Fibroblast of skin of left biceps (primary cell): Measurements from ENCODE around the gene NECTIN1.

Source experiments
- DNase-seq, 2 experiments: peaks; one replicate each; pipeline ENCODE4 v3.0.0-alpha.2; 2013; ENCODE audit warnings: low read depth in 2 of 2

The NECTIN1 gene

DNA sequence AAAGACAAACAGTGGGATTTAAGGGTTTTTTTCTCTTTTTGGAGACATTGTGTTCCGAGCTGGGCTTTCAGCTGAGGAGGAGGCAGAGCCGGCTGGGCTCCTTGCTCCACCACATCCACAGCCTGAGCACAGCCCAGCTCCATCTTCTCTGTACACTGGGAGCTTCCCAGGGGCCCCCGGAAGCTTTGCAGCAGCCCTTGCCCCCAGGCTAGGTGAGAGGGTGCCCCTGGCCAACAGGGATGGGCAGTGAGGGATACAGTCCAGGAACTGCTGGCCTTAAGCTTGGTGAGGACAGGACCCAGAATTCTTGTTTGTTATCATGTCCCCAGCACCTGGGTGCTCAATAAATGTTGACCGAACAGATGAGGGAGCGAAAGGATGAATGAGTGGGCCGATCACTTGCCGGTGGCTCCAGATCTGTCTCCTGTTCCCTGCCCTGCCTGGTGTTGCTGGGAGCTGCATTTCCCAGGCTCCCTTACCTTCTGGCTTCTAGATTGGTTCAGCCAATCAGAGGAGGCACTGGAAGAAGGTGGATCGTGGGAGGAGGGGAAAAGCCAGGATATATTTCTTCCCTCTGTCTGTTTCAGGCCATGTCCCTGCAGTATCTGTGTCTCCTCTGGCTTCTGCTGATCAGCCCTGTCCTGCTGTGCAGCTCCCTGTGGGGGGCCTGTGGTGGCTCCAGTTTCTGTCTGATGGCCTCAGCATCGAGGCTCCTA is 26.5 kb upstream of the NECTIN1 start:
- DNase-seq, result no peak

DNA sequence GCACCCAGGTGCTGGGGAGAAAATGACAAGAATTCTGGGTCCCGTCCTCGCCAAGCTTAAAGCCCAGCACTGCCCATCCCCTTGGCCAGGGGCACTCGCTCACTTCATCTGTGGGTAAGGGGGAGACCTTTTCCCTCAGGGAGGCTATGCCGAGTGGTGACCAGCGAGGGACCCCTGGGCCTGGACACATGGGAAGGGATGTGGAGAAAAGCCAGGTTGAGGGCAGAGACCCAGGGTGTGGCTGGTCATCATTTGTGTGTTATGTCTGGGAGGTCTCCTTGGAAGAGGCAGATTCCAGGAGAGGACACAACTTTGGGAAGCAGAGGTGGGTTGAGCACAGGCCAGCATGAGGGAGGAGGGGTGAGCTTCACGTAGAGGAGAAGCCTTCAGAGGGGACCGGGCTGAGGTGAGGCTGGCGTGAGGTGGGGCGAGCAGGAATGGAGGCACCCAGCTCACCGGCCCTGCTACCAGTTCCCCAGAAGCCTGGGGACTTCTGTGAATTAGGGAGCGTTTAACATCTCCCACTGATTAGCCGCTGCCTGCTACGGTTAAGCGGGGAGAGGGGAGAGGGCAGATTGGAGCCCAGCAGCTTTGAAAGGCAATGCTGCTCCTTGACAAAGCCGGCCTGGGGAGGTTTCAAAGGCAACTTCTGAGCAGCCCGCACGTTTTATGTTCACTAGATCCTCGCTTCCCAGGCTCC is 25.8 kb upstream of the NECTIN1 start:
- DNase-seq, result no peak

DNA sequence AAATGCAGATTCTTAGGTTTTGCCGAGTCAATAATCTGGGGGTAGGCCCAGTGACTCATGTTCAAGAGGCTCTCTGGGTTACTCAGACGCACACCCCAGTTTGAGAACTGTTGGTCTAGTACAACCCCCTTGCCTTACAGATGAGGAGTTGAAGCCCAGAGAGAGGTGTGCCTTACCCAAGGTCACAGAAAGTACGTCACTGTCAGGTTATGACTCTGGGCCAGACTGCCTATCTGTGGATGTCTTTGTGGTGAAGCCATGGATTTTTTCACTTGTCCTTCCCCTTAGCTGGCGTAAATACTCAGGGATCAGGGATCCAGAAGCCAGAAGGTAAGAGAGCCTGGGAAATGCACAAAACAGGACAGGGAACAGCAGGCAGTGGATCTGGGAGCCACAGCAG is 25.2 kb upstream of the NECTIN1 start:
- no peak for DNase-seq

DNA sequence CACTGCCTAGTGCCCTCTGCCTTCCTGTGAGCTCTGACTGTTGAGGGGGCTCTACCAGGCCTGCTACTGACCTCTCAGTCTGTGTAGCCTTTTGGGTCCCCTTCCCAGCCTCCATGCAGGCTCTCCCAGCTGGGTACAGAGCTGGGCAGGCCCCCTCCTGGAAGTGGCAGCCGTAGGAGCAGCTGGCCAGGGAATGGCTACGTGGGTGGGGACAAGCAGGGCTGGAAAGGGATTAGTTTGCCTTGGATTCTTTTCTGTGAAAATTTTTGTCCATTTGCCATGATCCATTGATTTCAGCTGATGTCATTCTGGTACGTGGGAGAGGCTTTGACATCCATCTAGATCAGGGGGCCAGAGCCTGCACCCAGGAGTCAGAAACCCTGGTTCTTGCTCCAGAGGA is 23.9 kb upstream of the NECTIN1 start:
- DNase-seq, result no peak

DNA sequence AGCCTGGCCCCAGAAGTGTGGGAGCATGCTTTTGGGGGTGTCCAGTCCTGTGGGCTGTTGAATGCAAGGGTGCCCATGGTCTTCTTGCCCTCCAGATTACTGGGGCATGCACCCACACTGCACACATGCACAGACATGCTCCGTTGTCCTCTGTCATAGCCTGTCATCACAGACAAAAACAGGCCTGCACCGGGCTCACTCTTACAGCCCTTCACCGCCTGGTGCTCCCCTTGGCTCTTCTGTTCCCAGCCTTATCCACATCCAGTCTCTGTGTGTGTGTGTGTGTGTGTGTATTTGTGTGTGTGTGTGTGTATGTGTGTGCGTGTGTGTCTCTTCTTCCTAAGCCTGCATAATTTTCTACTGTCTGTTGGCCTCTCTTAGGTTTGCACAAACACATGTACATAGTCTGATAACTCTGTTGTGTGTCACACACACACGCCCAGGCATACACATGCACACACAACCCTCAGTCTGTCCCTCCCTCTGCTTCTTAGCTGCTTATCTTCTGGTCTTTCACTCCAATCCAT is 23.4 kb upstream of the NECTIN1 start:
- DNase-seq, result no peak

DNA sequence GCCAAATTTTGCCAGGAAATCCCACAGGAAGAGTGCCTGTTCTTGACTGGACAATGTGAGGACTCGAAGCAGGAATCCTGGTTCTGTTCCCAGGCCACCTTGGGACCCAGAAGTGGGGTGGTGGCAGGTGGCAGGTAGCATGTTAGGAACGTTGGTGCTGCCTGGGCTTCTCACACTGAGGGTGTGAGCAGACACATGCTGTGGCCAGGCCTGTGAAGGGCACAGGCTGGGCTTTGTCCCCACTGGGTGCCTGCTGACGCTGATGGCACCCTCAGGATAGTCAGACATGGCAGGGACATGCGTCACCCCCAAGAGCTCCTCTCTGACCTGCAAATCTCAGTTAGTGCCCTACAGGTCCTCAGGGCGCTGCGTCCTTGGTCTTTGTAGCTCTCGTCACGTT is 21.1 kb upstream of the NECTIN1 start:
- DNase-seq, result no peak

DNA sequence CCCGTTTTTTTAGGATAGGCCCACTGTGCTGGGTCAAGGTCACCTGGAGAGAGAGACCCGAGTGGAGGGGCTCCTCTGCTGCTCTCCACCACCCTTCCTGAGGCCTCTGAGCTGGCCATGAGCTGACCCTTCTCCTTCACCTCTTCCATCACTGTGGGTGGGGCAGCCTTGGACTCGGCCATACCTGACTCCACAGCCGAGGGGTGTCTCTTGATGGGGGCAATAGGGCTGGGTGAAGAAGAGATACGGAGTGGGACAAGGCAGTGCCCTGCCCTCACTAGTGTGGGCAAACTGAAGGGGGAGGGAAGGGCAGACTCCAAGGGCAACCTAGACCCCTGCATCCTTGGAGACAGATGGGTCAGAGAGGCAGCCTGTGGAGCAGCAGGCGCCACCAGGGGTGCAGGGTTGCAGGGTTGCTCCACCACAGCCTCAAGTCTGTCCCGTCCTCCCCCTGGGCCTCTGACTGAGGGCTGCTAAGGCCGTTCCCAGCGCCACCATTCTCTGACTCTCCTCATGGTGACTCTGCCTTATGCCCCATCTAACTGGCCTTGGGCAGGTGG is 20.1 kb upstream of the NECTIN1 start:
- no peak for DNase-seq

DNA sequence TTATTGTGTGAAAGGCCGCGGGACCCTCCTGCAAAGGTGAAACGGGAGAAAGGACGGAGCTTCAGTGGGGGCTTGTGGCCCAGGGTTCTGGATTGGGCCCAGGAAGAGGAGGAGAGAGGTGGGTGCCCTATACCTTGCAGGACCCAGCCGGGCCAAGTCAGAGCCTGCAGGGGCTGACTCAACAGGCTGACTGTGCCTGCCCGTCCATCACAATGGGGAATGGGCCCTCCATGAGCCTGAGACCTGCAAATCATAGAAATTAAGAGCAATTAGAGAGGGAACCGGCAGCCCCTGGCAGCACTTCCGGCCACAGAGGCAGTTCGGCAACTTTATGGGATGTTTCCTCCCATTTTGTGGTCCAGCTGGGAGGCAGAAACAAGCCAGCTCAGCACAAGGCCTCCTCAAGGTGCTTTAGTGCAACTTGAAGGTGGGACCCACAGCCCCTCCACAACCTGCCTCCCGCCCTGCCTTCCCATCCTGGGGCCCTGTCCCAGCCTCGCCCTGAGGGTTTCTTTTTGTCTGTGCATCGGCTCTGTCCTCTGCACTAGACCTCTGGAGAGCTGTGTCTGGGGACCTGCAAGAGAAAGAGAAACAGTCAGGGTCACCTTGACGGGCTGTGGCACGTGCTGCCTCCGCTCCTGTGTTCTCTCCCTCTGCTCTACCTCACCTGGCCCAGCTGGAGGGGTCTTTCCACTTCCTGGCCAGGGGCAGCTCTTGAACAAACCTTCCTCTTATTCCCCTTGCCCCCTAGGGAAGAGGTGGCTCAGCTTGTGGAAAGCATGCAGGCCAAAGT is 19.1 kb upstream of the NECTIN1 start:
- DNase-seq, result no peak

DNA sequence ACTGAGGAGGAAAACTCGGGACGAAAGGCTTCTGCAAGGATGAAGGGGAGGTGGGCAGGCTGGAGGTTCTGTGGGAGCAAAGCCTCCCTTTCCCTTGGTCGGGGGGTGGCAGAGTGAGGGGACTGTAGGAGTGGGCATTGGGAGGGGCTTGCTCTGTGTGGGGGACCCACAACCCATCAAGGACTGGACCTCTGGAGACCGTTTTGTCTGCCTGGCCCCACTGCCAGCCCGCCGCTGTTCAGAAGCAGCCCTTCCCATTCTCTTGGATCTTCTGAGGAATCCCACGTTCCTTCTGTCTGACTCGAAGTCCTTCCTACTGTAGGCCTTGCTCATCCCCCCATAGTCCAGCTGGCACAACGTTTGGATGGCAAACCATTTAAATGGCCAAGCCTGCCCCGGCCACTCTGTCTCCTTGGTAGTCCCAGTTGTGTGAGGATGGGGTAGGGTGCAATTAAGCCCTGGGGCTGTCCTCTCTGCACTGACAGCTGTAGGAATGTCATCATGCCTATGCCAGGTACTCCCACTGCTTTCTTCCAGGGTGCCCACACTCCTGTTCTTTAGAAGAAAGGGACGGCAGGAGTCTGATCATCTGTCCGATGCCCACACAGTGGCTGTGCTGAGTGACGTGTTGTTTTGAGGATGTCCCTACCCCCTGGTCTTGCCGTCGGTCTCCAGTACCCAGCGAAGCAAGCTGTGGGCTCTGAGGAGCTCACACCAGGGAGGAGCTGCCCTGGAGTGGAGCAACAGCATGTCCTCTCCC is 17.0 kb upstream of the NECTIN1 start:
- DNase-seq, result no peak

DNA sequence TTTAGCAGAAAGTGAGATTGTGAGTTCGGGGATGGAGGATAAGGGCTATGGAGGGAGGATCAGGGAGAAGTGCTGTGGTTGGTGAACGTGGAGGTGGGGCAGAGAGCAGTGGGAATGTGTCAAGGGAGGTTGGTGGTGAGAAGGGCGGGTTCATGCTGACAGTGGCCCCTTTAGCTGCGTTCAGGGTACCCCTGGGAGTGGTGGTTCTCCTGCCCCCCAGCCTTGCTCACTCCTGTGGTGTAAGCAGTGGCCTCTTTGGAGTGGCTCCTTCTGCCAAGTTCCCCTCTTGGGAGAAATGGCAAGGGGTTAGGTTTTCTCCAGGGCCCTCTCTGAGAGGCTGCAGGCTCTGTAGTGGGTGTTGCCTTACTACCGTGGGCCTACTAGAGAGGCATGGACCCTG is 16.1 kb upstream of the NECTIN1 start:
- no peak for DNase-seq

DNA sequence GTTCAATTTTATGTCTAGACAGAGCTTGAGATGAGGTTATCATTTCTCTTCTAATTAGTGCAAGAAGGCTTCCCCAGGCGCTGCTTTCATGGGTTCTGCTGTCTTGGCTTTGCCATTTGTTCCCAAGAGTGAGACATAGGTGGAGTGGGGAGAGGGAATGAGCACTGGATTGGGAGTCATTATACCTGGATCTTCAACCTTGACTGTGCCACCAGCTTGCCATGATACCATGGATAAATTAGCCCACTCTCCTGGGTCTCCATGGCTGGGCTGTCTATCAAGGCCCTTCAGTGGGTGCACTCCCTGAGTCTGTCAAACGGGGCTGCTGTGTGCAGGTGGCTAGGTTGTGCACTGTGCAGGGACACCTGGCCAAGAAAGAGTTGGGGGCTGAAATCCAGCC is 15.6 kb upstream of the NECTIN1 start:
- no peak for DNase-seq

DNA sequence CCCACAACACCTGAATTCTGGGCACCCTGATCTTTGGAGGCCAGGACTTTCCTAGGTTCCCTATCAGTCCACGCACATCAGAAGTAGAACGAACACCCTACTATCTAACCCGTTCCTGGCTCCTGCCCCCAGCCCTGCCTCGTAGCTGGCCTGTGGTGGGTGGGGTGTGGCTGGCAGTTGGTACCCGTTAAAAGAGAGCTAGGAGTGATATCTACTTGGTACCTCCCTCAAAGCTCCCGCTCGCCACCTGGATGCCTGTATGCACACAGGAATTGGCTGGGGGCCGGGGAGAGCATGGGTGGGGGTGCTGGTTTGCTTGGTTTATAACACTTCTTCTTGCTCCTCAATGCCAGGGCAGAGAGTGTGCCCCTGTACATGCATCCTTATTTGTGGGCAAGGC is 14.0 kb upstream of the NECTIN1 start:
- DNase-seq, result no peak

DNA sequence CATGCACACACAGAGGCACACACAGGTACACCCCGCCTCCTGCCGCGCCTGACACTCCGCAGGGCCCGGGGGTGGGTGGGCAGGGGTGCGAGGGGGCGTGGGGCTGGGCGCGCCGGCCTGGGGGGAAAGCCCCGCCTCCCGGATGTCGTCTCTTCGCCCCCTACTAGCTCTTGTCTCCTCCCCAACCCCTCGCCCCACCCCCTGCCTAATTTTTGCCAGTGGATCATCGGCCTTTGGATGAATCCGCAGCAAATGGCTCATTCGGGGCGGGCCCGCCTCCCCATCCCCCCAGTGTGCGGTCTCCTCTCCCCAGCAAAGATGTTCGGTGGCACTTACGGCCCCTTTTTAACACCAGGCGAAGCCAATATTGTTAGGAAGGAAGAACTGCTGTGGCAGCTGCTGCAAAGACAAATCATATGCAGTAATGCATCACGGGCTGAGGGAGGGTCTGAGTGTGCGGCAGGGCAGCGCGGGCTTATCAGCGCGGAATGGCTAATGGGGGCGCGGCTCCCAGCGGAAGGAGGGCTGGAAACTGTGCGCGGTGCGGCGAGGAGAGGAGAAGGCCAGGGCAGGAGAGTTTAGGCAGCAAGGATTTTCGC is 13.4 kb upstream of the NECTIN1 start:
- DNase-seq, result no peak

DNA sequence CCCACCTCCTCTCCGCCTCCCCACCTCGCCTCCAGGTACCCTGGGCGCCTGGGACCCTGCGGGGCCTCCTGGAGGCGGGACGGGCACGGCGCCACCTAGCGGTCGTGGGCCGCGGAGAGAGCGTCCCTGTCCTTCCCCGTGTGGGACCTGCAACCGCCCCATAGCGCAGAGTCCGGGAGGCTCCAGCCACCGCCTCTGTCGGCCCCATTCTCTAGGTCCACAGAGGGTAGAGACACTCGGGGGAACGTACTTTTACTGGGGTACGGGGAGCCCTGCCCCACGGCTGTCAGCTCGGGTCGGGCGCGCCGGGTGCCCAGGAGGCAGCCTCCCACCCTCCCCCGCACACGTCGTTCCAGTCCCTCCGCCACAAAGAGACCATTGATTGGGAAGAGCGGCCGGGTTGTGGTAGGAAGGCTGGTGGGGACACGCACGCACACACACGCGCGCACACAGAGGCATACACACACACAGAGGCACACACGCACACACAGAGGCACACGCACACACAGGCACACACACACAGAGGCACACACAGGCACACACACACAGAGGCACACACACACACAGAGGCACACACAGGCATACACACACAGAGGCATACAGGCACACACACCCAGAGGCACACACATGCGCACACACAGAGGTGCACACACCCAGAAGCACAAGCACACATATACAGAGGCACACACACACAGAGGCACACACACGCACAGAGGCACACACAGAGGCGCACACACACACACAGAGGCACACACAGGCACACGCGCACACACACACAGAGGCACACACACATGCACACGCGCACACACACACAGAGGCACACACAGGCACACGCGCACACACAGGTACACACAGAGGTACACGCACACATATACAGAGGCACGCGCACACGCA is 12.6 kb upstream of the NECTIN1 start:
- no peak for DNase-seq

DNA sequence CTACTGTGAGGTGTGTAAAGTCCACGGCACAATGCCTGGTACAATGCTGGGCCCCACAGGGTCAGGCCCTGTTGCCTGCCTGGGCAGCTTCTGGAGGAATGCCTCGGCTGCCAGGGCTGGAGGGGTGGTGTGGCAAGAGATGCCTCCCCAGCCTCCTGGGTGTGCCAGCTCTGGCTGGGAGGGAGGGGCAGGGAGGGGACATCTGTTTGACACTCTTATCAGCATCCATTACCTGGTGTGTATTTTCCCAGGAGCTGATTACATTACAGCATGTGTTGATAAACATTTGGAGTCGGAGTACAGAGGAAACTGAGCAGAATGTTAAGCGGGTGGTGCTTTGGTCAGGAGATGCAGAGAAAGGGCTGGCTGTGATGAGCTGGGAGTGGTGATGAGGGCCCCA is 11.0 kb upstream of the NECTIN1 start:
- no peak for DNase-seq

DNA sequence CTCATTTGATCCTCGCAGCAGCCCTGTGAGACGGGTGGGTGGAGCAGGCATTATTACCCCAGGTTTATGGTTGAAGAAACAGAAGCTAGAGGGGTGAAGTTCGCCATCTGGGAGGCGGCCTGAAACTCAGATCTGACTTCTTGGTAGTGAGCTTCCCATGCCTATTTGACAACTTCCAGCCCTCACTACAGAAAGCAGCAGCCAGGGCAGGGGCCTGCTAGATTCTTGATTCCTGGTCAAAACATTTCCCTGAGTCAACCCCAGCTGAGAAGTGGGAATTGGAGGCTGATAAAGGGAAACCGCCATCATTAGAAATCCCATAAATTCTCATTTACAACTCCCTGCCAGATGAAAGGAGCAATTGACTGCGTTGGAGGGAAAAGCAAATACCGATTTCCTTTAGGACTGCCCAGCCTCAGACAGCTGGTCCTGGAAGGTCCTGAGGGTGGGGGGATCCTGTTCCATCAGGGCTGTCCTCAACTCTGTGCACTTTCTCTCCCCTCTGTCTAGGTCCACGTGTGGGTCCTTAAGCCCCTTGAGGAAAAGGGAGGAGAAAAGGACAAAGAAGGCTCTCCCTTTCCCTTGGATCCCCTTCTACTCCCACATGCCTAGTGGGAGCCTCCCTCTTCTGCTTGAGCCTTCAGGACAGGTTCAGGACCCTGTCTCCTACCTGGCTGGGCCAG is 10.2 kb upstream of the NECTIN1 start:
- no peak for DNase-seq

DNA sequence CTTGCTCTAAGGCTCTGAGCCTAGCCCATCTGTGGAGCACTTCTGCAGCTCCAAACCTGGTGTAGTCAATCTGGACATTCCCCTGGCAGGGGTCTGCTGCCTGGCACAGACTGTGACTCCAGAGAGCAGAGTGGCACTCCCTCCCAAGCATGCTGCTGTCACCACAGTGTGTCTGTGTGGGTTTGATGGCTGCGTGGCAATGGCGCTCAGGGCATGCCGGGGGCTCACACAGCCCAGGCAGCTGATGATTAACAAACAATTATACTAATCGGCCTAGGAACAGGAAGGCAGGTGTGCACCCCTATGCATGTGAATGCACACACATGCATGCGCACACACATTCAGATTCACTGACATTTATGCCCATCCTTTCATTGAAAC is 9.0 kb upstream of the NECTIN1 start:
- no peak for DNase-seq

DNA sequence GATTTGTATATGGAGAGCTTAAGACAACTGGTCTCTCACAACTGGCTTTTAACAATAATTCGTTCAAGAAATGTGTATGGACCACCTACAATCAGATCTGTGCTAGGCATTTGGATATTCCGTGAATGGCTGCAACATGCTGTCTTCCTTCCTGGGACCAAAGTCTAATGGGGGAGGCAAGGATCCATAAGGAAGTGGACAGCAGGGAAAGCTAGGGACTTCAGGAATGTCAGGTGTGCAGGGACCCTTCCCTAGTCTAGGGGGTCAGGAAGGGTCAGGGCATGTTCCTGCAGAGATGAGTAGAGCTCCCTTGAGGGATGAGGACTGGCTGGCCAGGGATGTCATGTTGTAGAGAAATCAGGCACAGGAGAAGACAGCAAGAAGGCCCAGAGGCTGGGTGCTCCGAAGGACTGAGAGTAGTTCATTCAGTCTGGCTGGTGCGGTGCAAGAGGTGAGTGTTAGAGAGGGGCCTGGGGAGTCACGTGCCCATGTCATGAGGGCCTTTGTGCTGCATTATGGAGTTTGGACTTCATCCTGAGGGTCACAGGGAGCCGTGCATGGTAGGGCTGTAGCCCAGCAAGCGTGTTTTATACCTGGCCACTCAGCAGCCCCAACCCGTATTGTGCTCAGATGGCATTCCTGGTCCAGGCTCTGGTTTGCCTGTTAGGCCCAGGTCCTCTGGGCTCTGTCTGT is 8.5 kb upstream of the NECTIN1 start:
- DNase-seq, result no peak

DNA sequence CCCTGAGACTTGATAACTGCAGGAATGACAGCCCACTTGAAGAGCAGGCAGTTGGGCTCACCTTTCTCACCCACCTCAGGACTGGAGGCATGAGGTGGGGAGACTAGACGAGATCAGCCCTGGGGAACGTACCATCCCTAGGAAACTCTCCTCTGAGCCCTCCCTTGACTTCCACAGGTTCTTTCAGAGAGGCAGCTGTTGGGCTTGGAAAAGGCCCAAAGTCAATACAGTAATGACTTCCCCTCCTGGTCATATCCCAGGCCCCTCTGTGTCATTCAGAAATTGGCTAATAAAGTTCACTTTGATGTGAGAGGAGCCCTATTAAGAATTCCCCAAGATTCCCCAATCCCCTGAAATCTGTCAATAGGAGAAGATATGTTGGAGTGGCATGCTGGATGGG is 5.8 kb upstream of the NECTIN1 start:
- no peak for DNase-seq
